Stimulated activated CD4-positive, alpha-beta T cell treated with anti-CD3 and anti-CD28 coated beads, Interleukin-2, amount 100 ng/mL, for 4 hours (primary cell): ENCODE measurements around the gene SNAPC2.
A peak's percentile ranks its signal among the peaks of the same experiment; 100 is the strongest.
"Not testable (repeated sequence)": the region's sequence is repeated elsewhere in the genome, so short reads cannot be mapped to it uniquely, and the experiment has no call there.

Experiments
- DNase-seq: peaks from one replicate; pipeline ENCODE4 v3.0.0-alpha.2; 2020; ENCODE audit warnings: low read depth

SNAPC2 gene

GRCh38 chr19:7933411-7933810 is 13.3 kb downstream of the SNAPC2 start:
- no peak for DNase-seq

DNA sequence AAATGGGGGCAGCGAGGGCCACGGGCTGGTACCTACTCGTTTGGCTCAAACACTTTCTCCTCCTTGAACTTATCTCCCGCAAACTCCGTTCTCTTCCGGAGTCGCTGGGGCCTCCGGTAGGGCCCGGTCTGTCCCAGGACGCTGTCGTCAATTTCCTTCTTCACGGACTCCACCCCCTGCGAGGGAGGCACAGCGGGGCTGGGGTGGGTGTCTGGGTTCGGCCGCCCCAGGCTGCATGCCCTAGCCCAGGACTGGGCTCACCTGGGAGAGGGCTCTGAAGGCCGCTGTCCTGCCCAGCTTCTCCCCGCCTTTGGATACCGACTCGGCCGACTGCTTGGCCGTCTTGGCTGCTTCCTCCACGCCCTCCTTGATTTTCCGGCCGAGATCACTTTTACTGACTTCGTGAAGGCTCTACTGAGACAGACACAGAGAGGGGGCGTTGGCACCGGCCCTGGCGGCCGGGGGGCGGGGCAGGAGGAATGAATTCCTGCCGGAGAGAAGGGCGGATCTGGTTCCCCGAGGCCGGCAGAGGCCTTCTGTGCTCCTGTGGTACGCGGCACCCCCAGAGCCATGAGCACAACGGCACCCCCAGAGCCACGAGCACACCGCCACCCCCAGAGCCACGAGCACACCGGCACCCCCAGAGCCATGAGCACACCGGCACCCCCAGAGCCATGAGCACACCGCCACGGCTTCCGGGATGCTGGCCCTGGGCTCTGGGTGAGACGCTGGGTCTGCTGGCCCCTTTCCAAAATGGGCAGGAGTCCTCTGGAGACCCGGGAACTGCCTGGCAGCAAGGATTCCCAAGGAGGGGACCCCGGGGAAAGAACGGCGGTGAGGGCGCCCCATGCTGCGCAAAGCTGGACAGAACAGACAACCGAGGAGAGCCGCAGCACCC is 13.9 kb downstream of the SNAPC2 start:
- no peak for DNase-seq

DNA sequence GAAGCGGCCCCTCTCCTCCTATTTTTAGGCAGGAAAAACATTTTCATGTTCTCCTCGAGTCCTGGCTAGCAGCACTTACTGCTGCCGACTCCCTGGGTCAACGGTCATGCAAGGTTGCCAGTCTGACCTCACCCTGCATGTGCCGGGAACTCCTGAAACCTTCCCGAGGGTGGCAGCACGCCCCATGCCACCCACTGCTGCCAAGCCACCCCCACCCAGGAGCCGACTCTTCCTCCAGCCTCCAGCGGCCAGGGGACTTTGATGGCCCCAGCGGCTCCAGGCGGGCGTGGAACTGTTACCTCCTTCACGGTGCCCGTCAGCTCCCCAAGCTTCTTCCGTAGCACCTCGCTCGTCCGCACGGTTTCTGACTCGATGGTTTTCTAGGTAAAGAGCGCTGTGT is 14.6 kb downstream of the SNAPC2 start:
- no peak for DNase-seq

- no peak for DNase-seq
Observed at GRCh38 chr19:7940841-7941240, 20.7 kb downstream of the SNAPC2 start.

GRCh38 chr19:7941895-7942596 is 21.9 kb downstream of the SNAPC2 start:
- DNase-seq, result no peak

DNA sequence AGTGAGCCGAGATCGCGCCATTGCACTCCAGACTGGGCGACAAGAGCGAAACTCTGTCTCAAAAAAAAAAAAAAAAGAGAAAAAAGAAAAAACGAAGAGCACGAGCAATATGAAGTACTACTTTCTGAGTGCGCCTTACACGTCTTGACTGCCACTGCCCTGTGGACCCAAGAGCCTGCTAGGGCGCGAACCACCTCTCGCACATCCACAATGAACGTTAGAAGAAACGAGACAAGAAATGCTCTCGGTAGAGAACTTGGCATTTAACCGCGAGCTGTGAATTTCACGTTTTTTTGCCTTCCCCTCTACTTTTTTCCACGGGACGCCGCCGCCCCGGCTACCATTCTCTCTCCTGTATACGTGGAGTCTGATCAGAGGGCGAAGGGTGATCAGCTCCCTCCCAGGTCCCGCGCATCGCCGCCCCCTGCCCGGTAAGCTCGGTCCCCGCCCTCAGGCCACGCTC is 22.9 kb downstream of the SNAPC2 start:
- no peak for DNase-seq

- DNase-seq, result peak; percentile 99
Observed at GRCh38 chr19:7943444-7944176, 23.5 kb downstream of the SNAPC2 start, which contains the start of gene TIMM44. TSS of gene TIMM44 (minus strand) at chr19:7943666. CDS start at chr19:7943651, 15 bp downstream.

- peak; percentile 79 for DNase-seq
Observed at GRCh38 chr19:7944177-7944761, 24.1 kb downstream of the SNAPC2 start.

- DNase-seq, result no peak
Observed at GRCh38 chr19:7947939-7948338, 27.8 kb downstream of the SNAPC2 start.

- DNase-seq, result no peak
Observed at GRCh38 chr19:7953060-7953459, 32.9 kb downstream of the SNAPC2 start.

- no peak for DNase-seq
Observed at GRCh38 chr19:7953576-7953975, 33.4 kb downstream of the SNAPC2 start.

GRCh38 chr19:7955696-7956095 is 35.6 kb downstream of the SNAPC2 start:
- DNase-seq, result no peak

DNA sequence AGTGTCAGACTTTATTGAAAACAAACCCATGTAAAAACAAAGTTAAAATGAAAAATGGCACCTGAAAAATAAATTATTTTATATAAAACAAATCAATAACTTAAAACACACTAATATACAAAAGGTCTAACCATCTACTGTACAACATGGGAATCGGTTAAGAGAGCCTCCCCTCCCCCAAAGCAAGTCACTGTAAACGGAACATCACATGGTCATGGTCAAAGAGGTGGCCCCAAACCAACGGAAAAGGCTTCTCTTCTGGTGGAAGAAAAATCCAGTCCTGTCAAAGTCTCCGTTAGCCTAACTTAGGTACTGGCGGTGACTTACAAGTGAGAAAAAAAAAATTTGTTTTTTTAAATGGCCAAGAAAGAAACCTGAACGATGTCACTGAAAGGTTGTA is 39.1 kb downstream of the SNAPC2 start:
- no peak for DNase-seq

DNA sequence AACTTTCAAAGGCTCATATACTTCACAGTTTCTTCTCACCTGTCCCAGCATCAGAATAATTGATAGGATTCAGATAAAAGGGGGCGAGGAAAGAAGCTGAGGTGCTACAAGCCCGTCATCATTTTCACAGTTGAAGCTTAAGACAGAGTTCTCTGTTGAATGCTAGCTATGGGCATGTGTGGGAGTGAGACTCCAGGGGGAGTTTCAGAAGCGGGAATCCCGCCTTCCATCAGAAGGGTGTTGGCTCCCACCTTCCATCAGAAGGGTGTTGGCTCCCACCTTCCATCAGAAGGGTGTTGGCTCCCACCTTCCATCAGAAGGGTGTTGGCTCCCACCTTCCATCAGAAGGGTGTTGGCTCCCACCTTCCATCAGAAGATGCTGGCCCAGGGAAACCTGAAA is 40.9 kb downstream of the SNAPC2 start:
- DNase-seq, result not testable (repeated sequence)

DNA sequence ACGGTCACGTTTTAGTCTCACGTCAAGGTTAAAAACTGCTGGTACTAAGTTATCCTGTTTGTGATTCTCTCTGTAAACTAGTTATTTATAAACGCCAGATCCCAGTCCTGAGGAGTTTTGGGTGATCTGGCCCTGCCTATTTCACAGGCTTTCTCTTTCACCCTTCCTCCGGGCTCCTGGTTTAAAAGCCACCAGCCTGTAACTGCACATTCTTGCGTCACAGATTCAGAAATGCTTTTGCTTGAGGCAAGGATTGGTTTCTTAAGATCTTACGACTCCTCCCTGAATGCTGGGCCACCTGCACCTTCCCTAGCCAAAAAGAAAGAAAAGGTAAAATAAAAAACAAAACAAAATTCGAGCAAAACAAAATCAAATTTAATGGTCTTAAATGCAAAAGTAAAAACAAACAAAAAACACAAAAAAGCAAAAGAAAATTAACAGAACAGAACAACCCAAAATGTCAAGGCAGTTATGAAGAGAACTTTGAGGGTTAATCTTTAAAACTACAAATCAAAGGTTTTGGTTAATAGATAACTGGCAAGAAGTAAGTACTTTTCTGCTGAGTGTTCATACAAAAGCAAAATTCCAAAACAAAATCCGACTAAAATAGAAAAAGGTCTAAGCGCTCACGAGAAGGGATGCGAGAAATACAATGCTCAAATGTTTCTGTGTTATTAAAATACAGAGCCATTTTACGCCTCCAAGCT is 41.9 kb downstream of the SNAPC2 start:
- DNase-seq, result no peak

DNA sequence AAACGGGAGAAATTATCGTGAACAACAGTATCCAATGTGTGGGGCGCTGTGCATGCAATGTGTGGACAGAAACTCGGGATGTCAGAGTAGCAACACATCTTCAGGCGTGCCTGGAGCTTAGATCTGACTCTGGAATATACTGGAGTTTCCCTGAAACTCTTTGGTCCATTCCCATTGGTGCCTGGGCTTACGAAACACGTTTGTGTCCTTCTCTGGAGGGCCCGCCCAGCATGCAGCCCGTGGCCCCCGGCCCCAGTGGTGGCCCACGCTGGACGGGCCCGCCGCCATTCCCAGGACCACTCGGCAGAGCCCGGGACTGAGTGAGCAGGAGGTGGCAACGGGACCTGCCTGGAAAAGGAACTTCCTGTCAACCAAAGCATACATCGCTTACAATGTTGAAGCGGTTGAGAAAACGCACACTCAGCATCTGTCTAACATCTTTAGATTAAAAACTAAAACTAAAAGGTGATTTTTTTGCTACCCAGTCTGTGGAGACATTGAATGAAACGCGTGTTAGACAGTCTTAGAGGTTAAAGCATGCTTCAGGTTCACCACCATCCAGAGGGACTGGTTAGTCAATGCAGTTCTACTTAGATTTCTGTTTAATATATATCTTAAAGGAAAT is 42.6 kb downstream of the SNAPC2 start:
- no peak for DNase-seq

DNA sequence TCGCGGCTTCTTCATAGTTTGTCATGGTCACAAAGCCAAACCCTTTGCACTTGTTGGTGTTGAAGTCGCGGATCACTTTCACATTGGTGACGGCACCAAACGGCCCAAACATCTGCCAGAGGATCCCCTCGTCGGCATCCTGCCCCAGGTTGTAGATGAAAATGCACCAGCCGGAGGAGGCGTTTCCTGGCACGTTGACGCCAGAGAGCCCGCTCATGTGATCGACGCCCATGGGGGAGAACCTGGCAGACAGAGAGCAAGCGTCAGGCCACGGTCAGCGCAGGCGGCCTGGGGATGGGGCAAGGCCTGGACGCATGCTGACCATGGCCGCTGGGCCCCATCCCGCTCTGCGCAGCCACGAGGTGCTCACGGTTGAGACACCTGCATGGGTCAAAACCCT is 43.4 kb downstream of the SNAPC2 start:
- no peak for DNase-seq

- no peak for DNase-seq
Observed at GRCh38 chr19:7965259-7965841, 45.2 kb downstream of the SNAPC2 start.

DNA sequence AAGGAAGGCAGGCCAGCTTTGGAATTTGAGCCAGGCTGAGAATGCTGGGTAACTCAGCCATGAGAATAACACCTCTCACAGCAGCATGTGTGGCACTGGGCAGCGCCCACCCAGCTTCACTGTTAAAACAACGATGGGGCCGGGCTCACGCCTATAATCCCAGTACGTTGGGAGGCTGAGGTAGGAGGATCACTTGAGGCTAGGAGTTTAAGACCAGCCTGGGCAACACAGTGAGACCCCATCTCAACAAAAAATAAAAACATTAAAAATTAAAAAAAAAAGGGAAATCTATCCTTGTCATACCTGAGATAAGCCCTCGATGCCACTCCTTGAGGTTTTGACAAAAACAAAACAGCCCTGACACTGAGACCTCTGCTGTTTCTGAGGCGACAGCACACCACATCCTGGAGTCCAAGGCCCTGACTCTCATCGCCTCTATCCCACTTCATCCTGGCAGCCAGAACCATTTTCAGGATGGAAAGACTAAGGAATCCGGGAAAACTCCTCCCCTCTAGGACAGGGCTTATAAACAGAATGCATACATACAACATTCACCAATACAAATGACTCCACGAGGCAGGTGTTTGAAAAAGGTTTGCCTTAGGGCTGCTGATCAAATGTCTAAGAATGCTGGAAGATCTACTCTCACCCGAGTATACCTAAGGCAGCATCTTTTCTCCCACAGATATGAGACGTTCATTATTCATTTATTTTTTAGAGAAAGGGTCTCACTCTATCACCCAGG is 46.0 kb downstream of the SNAPC2 start:
- no peak for DNase-seq
